Transverse colon (tissue), 4 donors: ENCODE results near the gene ORC4. TPM values are rescaled to one million over a fixed set of nuclear protein-coding genes. Genes with fewer than 3 reads are reported as not detected.
"Not testable (repeated sequence)": the region's sequence is repeated elsewhere in the genome, so short reads cannot be mapped to it uniquely, and the experiment has no call there.

ENCODE experiments used
- DNase-seq: peaks from one replicate; pipeline ENCODE4 v3.0.0-alpha.2; 2019
- H3K27ac ChIP-seq, 4 donors: fragments of 200-600 bp; sonication (generic); 2 replicates each; pipeline ENCODE4 v1.5.1; 2016 to 2018; ENCODE audit warnings: inconsistent platforms in 4 of 4
- H3K27me3 ChIP-seq: fragments of 200-600 bp; sonication (generic); 2 replicates; pipeline ENCODE4 v1.5.1; 2017; ENCODE audit warnings: inconsistent platforms
- H3K36me3 ChIP-seq, 4 donors: fragments of 200-600 bp; sonication (generic); 2 replicates each; pipeline ENCODE4 v1.5.1; 2017 to 2019; ENCODE audit warnings: inconsistent platforms in 4 of 4
- H3K4me1 ChIP-seq, 4 donors: fragments of 200-600 bp; sonication (generic); 2 replicates each; pipeline ENCODE4 v1.5.1; 2017 to 2020; ENCODE audit warnings: inconsistent platforms in 4 of 4
- H3K4me3 ChIP-seq, 4 donors: fragments of 200-600 bp; sonication (generic); 1 replicate in 1 of 4; 2 replicates in 3 of 4; pipeline versions ENCODE4 v1.5.1 to v1.6.1; 2017 to 2019; ENCODE audit warnings: inconsistent platforms in 4 of 4
- H3K9me3 ChIP-seq, 2 donors: fragments of 200-600 bp; sonication (generic); 2 replicates each; pipeline ENCODE4 v1.5.1; 2017 to 2019; ENCODE audit warnings: inconsistent platforms in 2 of 2
- EP300 ChIP-seq: sonication (generic); formaldehyde crosslinking; IDR thresholded peaks from one replicate; pipeline ENCODE4 v1.6.1; 2017; ENCODE audit warnings: antibody characterized with exemption, low read depth
- POLR2A ChIP-seq: fragments of 450-650 bp; IDR thresholded peaks from one replicate; pipeline ENCODE4 v1.6.1; 2016; ENCODE audit warnings: antibody characterized with exemption, mild to moderate bottlenecking, moderate library complexity
- POLR2AphosphoS5 ChIP-seq, 3 donors: sonication (generic); formaldehyde crosslinking; IDR thresholded peaks; one replicate each; pipeline ENCODE4 v1.6.1; 2016; ENCODE audit warnings: antibody characterized with exemption in 3 of 3
- WGBS, 2 donors: methylation state at CpG; one replicate each; pipeline ENCODE4 v1.1.5; 2018; ENCODE audit warnings: low coverage in 1 of 2; 5-methylcytosine and 5-hydroxymethylcytosine counted together
- in situ Hi-C, 4 donors: fragments of 200-750 bp; cut with MboI; loops; one replicate each; pipeline versions ENCODE4 v1.15.0 to v1.15.1; 2017; ENCODE audit warnings: low sequenced_read_pairs in 3 of 4, low pct_ligation_motif_present in 1 of 4, low pct_unique_long_range_greater_than_20kb in 1 of 4
- intact Hi-C: fragments of 100-400 bp; cut with DNase I; formaldehyde crosslinking; loops from one replicate; pipeline ENCODE4 v1.15.1; 2023; ENCODE audit warnings: low total_unique reads
- total RNA-seq, 4 donors: library from RNA; depleted of rRNA; stranded (reverse); fragments of >200 nt; gene quantifications; one replicate each; pipeline ENCODE4 v1.1.0, GENCODE V29; 2016
- TF ChIP-seq, protein P1 (sequence below), 5 experiments: fragments of 200-600 bp in 3 of 5; fragments of 450-650 bp in 2 of 5; sonication (generic) in 3 of 5; IDR thresholded peaks; 1 replicate in 2 of 5; 2 replicates in 3 of 5; pipeline ENCODE4 v1.5.1; 2016 to 2017; ENCODE audit warnings: antibody characterized with exemption in 5 of 5, inconsistent platforms in 3 of 5, mild to moderate bottlenecking in 2 of 5, moderate library complexity in 1 of 5

Gene ORC4
- total RNA-seq, 4 donors from 2014 or later: 5.2 to 65.3 (median 50.1) TPM

DNA sequence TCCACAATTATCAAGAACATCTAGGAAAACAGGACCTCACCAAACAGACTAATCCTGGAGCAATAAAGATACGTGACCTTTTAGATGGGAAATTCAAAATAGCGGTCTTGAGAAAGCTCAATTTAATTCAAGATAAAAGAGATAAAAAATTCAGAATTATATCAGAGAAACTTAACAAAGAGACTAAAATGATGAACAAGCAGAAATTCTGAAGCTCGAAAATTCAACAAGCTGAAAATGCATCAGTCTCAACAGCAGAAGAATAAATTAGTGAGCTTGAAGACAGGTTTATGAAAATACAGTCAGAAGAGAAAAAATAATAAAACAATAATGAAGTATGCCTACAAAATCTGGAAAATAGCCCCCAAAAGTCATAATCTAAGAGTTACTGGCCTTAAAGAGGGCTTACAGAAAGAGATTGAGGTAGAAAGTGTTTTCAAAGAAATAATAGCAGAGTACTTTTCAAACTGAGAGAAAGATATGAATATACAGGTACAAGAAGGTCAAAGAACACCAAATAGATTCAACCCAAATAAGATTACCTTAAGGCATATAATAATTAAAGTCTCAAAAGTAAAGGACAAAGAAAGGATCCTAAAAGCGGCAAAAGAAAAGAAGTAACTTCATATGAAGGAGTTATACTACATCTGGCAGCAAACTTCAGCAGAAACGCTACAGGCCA, 13.2 kb downstream of the ORC4 start:
- peaks cover 0 to 3% of the 10 kb centered on the region in 2 donors for H3K9me3 ChIP-seq
- intact Hi-C loops: no loop called here
- TF ChIP-seq POLR2AphosphoS5 (IDR thresholded peaks at IDR 0.05): no peak
- TF ChIP-seq POLR2A: no peak
- TF ChIP-seq, protein P1, sequence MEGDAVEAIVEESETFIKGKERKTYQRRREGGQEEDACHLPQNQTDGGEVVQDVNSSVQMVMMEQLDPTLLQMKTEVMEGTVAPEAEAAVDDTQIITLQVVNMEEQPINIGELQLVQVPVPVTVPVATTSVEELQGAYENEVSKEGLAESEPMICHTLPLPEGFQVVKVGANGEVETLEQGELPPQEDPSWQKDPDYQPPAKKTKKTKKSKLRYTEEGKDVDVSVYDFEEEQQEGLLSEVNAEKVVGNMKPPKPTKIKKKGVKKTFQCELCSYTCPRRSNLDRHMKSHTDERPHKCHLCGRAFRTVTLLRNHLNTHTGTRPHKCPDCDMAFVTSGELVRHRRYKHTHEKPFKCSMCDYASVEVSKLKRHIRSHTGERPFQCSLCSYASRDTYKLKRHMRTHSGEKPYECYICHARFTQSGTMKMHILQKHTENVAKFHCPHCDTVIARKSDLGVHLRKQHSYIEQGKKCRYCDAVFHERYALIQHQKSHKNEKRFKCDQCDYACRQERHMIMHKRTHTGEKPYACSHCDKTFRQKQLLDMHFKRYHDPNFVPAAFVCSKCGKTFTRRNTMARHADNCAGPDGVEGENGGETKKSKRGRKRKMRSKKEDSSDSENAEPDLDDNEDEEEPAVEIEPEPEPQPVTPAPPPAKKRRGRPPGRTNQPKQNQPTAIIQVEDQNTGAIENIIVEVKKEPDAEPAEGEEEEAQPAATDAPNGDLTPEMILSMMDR (IDR thresholded peaks at IDR 0.05): no peak
- TF ChIP-seq EP300: no peak
- in situ Hi-C loops: no loop called here
- DNase-seq: no peak
- H3K27ac ChIP-seq: peak overlapping the region in 2 of 4 donors; percentile 55 to 71
- H3K4me1 ChIP-seq: peaks cover 0 to 5% (median 0%) of the 10 kb centered on the region in 4 donors
- no peak overlapping the region for H3K4me3 ChIP-seq
- WGBS, 2 donors: 89 to 92% methylated on average over 5 of the region's 5 CpGs
- H3K27me3 ChIP-seq: no peaks in the 10 kb centered on the region
- H3K36me3 ChIP-seq: no peaks in the 10 kb centered on the region

DNA sequence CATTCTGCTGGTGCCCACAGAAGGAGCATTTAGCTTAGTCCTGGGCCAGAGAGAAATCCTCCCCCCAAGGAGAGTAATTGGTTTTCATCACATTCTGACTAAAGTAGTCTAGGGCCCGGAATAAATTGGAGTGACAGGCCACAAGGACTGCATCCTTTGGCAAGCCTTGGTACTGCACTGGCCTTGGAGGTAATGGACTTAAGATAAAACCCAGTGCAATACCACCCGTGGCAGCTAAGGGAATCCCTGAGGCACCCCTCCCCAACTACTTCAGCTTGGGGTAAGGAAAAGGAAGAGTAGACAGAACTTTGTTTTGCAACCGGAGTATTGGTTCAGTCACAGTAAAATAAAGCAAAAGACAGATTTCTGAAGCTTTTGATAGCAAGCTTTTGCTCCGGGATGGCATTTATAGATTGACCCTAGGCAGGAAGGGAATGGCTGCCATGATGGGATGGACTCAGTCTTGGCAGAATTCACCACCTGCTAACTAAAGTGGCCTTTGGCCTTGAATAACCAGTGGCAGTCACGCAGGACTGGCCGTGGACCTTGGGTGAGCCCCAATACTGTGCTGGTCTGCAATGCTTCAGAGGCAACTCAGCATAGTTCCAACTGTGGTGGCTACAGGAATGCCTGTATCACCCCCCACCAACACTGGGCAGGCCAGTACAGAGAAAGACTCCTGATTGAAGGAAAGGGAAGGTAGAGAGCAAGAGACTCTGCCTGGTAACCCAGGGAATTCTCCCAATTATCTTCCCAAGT, 14.1 kb downstream of the ORC4 start:
- no peak for DNase-seq
- Histone ChIP-seq H3K36me3 (no peaks in the 10 kb centered on the region), H3K27me3 (no peaks in the 10 kb centered on the region), H3K4me3 (no peak overlapping the region), H3K9me3 (peaks cover 0 to 3% of the 10 kb centered on the region in 2 donors), H3K27ac (no peak overlapping the region), H3K4me1 (peaks cover 0 to under 1% (median 0%) of the 10 kb centered on the region in 4 donors)
- in situ Hi-C loops: no loop called here
- 91% methylated on average over 6 of the region's 6 CpGs; no CpG with 5 or more reads in 1 of the 2 donors for WGBS, 2 donors
- TF ChIP-seq EP300 (no peak), POLR2A (no peak), POLR2AphosphoS5 (IDR thresholded peaks at IDR 0.05) (no peak)
- TF ChIP-seq, protein P1 (IDR thresholded peaks at IDR 0.05): no peak
- intact Hi-C loops: no loop called here

DNA sequence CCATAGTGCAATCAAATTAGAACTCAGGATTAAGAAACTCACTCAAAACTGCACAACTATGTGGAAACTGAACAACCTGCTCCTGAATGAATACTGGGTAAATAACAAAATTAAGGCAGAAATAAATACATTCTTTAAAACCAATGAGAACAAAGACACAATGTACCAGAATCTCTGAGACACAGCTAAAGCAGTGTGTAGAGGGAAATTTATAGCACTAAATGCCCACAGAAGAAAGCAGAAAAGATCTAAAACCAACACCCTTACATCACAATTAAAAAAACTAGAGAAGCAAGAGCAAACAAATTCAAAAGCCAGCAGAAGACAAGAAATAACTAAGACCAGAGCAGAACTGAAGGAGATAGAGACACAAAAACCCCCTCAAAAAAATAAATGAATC, 18.1 kb downstream of the ORC4 start:
- H3K36me3 ChIP-seq, DNase-seq, H3K27ac ChIP-seq, in situ Hi-C loops, H3K9me3 ChIP-seq, H3K27me3 ChIP-seq, H3K4me1 ChIP-seq, intact Hi-C loops, H3K4me3 ChIP-seq: not testable (repeated sequence)

DNA sequence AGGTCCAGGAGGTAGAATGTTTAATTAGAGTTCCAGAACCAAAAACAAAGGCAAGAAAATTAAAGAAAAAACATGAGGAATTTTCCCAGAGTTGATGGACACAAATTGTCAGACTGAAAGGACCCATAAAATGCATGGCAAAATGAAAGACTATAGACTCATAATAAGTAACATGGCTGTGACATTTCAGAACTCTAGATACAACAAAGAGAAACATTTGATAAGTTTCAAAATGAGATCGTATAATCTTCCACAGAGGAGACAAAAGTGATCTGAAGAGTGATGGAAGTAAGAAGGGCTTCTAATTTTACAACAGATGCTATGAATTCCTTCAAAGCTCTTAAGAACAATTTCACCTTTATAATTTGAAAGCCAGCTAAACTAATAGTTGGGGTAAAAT, 20.4 kb downstream of the ORC4 start:
- Histone ChIP-seq H3K36me3 (no peaks in the 10 kb centered on the region), H3K4me1 (peaks cover 0 to 4% (median 0%) of the 10 kb centered on the region in 4 donors), H3K27me3 (no peaks in the 10 kb centered on the region), H3K27ac (no peak overlapping the region), H3K4me3 (no peak overlapping the region), H3K9me3 (peaks cover 0 to 3% of the 10 kb centered on the region in 2 donors)
- intact Hi-C loops (no loop called here), in situ Hi-C loops (no loop called here)
- TF ChIP-seq, protein P1 (IDR thresholded peaks at IDR 0.05): no peak
- no peak for TF ChIP-seq EP300
- WGBS, 2 donors: 79 to 85% methylated on average over 1 of the region's 1 CpG
- DNase-seq: no peak
